Hepatocyte (in vitro differentiated cells): ENCODE measurements around the gene GLCCI1. TPM values are rescaled to one million over a fixed set of nuclear protein-coding genes. Genes with fewer than 3 reads are reported as not detected.

Source experiments
- DNase-seq: peaks from one replicate; pipeline ENCODE4 v3.0.0-alpha.2; 2016; ENCODE audit warnings: low spot score
- H2AFZ ChIP-seq: fragments of 200-600 bp; sonication (generic); 2 replicates; pipeline ENCODE4 v1.6.0; 2016; ENCODE audit warnings: antibody characterized with exemption, mild to moderate bottlenecking
- H3K27ac ChIP-seq: fragments of 200-600 bp; sonication (generic); 2 replicates; pipeline ENCODE4 v1.5.1; 2016; ENCODE audit warnings: mild to moderate bottlenecking
- H3K27me3 ChIP-seq: fragments of 200-600 bp; sonication (generic); 2 replicates; pipeline ENCODE4 v1.6.1; 2016
- H3K36me3 ChIP-seq: fragments of 200-600 bp; sonication (generic); replicated peaks from 2 replicates; pipeline ENCODE4 v1.5.1; 2016; ENCODE audit warnings: low read depth; ENCODE audit not compliant: insufficient read depth
- H3K4me1 ChIP-seq: fragments of 200-600 bp; sonication (generic); 2 replicates; pipeline ENCODE4 v1.5.1; 2016; ENCODE audit warnings: mild to moderate bottlenecking, moderate library complexity; ENCODE audit not compliant: insufficient read depth
- H3K4me2 ChIP-seq: fragments of 200-600 bp; sonication (generic); 2 replicates; pipeline ENCODE4 v1.6.0; 2016
- H3K4me3 ChIP-seq: fragments of 200-600 bp; sonication (generic); 2 replicates; pipeline ENCODE4 v1.5.1; 2016; ENCODE audit warnings: mild to moderate bottlenecking
- H3K79me2 ChIP-seq: fragments of 200-600 bp; sonication (generic); 2 replicates; pipeline ENCODE4 v1.6.0; 2017; ENCODE audit warnings: mild to moderate bottlenecking
- H3K9me2 ChIP-seq: fragments of 200-600 bp; sonication (generic); replicated peaks from 2 replicates; pipeline ENCODE4 v1.6.0; 2017; ENCODE audit warnings: mild to moderate bottlenecking; ENCODE audit not compliant: insufficient read depth
- H3K9me3 ChIP-seq: fragments of 200-600 bp; sonication (generic); 2 replicates; pipeline ENCODE4 v1.5.1; 2016; ENCODE audit warnings: low read depth, mild to moderate bottlenecking
- H4K20me1 ChIP-seq: fragments of 200-600 bp; sonication (generic); 2 replicates; pipeline ENCODE4 v1.6.0; 2016; ENCODE audit warnings: mild to moderate bottlenecking; ENCODE audit not compliant: insufficient read depth, poor library complexity, severe bottlenecking
- EZH2 ChIP-seq: fragments of 200-600 bp; sonication (generic); IDR thresholded peaks from 2 replicates; pipeline ENCODE4 v1.6.1; 2016; ENCODE audit warnings: antibody characterized with exemption, mild to moderate bottlenecking, borderline replicate concordance
- EZH2phosphoT487 ChIP-seq: fragments of 200-600 bp; sonication (generic); IDR thresholded peaks from one replicate; pipeline ENCODE4 v1.6.1; 2018; ENCODE audit warnings: antibody characterized with exemption, mild to moderate bottlenecking, low read depth, moderate library complexity; ENCODE audit not compliant: unreplicated experiment, severe bottlenecking
- WGBS: methylation state at CpG from one replicate; pipeline ENCODE4 v1.1.6; 2016; ENCODE audit warnings: low lambda C conversion rate; ENCODE audit errors: missing lambda C conversion rate; 5-methylcytosine and 5-hydroxymethylcytosine counted together
- polyA plus RNA-seq: library from polyadenylated mRNA; unstranded; fragments of >200 nt; fragmentation: Nextera tagmentation; extraction: Ambion mirVana; gene quantifications from 2 replicates; pipeline ENCODE4 v1.2.1, GENCODE V29; 2016
- total RNA-seq: library from RNA; depleted of rRNA; stranded (reverse); fragments of >200 nt; gene quantifications from 2 replicates; pipeline ENCODE4 v1.2.3, GENCODE V29; 2014
- TF ChIP-seq, protein P1 (sequence below): fragments of 200-600 bp; sonication (generic); IDR thresholded peaks from 2 replicates; pipeline ENCODE4 v1.5.1; 2016; ENCODE audit warnings: antibody characterized with exemption, mild to moderate bottlenecking; ENCODE audit not compliant: poor library complexity

Gene GLCCI1
- total and polyA plus RNA-seq, 2 experiments from 2014 or later = 15.7 to 21.4 TPM

DNA sequence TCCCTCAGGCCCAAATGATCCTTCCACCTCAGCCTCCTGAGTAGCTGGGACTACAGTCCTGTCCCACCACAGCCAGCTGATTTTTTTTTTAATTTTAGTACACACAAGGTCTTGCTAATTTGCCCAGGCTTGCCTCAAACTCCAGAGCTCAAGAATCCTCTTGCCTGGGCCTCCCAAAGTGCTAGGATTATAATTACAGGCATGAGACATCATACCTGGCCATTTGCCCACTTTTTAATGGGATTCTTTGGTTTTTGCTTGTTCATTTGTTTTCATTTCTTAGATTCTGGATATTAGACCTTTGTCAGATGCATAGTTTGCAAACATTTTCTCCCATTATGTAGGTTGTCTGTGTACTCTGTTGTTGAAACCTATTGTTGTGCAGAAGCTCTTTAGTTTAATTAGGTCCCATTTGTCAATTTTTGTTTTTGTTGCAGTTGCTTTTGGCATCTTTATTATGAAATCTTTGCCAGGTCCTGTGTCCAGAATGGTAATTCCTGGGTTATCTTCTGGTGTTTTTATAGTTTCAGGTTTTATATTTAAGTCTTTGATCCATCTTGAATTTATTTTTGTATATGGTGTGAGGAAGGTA lies 95.2 kb downstream of the GLCCI1 start:
- H3K27ac ChIP-seq = no peak overlapping the region
- no peaks in the 10 kb centered on the region for H3K9me3 ChIP-seq

GRCh38 chr7:8064828-8065227 lies 96.2 kb downstream of the GLCCI1 start:
- H3K36me3 ChIP-seq = no peaks in the 10 kb centered on the region

More for the DNA sequence above, 95.2 kb downstream of the GLCCI1 start:
- no peak for TF ChIP-seq EZH2
- TF ChIP-seq, protein P1, sequence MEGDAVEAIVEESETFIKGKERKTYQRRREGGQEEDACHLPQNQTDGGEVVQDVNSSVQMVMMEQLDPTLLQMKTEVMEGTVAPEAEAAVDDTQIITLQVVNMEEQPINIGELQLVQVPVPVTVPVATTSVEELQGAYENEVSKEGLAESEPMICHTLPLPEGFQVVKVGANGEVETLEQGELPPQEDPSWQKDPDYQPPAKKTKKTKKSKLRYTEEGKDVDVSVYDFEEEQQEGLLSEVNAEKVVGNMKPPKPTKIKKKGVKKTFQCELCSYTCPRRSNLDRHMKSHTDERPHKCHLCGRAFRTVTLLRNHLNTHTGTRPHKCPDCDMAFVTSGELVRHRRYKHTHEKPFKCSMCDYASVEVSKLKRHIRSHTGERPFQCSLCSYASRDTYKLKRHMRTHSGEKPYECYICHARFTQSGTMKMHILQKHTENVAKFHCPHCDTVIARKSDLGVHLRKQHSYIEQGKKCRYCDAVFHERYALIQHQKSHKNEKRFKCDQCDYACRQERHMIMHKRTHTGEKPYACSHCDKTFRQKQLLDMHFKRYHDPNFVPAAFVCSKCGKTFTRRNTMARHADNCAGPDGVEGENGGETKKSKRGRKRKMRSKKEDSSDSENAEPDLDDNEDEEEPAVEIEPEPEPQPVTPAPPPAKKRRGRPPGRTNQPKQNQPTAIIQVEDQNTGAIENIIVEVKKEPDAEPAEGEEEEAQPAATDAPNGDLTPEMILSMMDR = no peak
- no peak for TF ChIP-seq EZH2phosphoT487
- H3K9me2 ChIP-seq = no peaks in the 10 kb centered on the region
- H3K4me1 ChIP-seq = no peaks in the 10 kb centered on the region
- H3K36me3 ChIP-seq = no peaks in the 10 kb centered on the region
- no peaks in the 10 kb centered on the region for H3K27me3 ChIP-seq
- peaks cover 3% of the 10 kb centered on the region for H3K79me2 ChIP-seq
- H3K4me3 ChIP-seq = no peak overlapping the region
- no peak overlapping the region for H2AFZ ChIP-seq
- no peaks in the 10 kb centered on the region for H4K20me1 ChIP-seq
- no peak overlapping the region for H3K4me2 ChIP-seq
- no peak for DNase-seq

GRCh38 chr7:8065356-8065813 lies 96.8 kb downstream of the GLCCI1 start:
- peaks cover 3% of the 10 kb centered on the region for H3K79me2 ChIP-seq
- no peaks in the 10 kb centered on the region for H3K9me2 ChIP-seq
- H3K27ac ChIP-seq = no peak overlapping the region
- no peaks in the 10 kb centered on the region for H3K9me3 ChIP-seq
- TF ChIP-seq, protein P1 = no peak
- TF ChIP-seq EZH2 (no peak), EZH2phosphoT487 (no peak)
- H2AFZ ChIP-seq = no peak overlapping the region
- no peak for DNase-seq
- H4K20me1 ChIP-seq = no peaks in the 10 kb centered on the region
- no peaks in the 10 kb centered on the region for H3K4me1 ChIP-seq
- 73% methylated on average over 2 of the region's 2 CpGs for WGBS
- no peaks in the 10 kb centered on the region for H3K27me3 ChIP-seq
- H3K4me3 ChIP-seq = no peak overlapping the region
- H3K36me3 ChIP-seq = no peaks in the 10 kb centered on the region
- no peak overlapping the region for H3K4me2 ChIP-seq

More at GRCh38 chr7:8064828-8065227, 96.2 kb downstream of the GLCCI1 start:
- WGBS = over 99% methylated on average over 12 of the region's 12 CpGs
- no peaks in the 10 kb centered on the region for H3K9me2 ChIP-seq
- no peaks in the 10 kb centered on the region for H3K9me3 ChIP-seq
- H4K20me1 ChIP-seq = no peaks in the 10 kb centered on the region
- no peak overlapping the region for H3K27ac ChIP-seq
- no peak overlapping the region for H3K4me3 ChIP-seq
- H3K79me2 ChIP-seq = peaks cover 3% of the 10 kb centered on the region
- TF ChIP-seq, protein P1 = no peak
- TF ChIP-seq EZH2phosphoT487 (no peak), EZH2 (no peak)
- no peak for DNase-seq
- no peaks in the 10 kb centered on the region for H3K27me3 ChIP-seq
- H2AFZ ChIP-seq = no peak overlapping the region
- no peaks in the 10 kb centered on the region for H3K4me1 ChIP-seq
- H3K4me2 ChIP-seq = no peak overlapping the region
